ENCODE measurements around the gene FLT4. TPM values are rescaled to one million over a fixed set of nuclear protein-coding genes. Genes with fewer than 3 reads are reported as not detected.

Gene FLT4
- total and polyA plus RNA-seq, 9 donors: 3.3 to 18.5 (median 7.0) TPM

DNA sequence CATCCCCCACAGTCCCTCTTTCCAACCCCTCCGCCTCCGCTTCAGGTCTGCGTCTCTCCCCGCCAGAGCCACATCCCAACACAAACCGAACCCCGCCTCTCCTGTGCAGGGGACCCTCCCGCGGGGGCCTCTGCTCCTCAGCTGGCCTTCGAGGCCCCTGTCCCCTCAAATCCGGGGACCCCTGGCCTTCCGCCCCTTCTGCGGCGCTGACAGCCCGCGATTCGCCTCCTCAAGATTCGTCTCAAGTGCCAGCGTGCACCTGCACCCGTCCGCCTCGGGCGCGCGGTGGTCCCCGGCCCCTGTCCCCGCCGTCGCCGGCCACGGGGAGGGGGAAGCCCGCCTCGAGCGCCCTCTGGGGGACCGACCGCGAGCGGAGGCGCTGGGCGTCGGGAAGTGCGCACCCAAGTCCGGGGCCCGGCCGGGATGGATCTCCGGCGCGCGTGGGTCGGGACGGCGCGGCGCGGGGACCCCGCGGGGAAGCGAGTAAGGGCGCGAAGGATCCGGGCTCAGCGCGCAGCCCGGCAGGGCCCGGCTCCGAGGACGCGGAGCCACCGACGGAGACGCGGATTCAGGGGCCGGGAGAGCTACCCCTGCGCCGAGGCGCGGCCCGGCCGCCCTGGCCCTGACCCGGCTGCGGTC, 623 bp downstream of the FLT4 start:
- WGBS, 3 donors: 2 to 4% (median 3%) methylated on average over 40 to 80 of the region's 80 CpGs
- H3K9me3 ChIP-seq: no peaks in the 10 kb centered on the region
- no peaks in the 10 kb centered on the region for H3K36me3 ChIP-seq
- no peak overlapping the region for H3K27ac ChIP-seq
- no peak for TF ChIP-seq POLR2A (IDR thresholded peaks at IDR 0.05)
- TF ChIP-seq EP300 (IDR thresholded peaks at IDR 0.05): no peak
- TF ChIP-seq, protein P1, sequence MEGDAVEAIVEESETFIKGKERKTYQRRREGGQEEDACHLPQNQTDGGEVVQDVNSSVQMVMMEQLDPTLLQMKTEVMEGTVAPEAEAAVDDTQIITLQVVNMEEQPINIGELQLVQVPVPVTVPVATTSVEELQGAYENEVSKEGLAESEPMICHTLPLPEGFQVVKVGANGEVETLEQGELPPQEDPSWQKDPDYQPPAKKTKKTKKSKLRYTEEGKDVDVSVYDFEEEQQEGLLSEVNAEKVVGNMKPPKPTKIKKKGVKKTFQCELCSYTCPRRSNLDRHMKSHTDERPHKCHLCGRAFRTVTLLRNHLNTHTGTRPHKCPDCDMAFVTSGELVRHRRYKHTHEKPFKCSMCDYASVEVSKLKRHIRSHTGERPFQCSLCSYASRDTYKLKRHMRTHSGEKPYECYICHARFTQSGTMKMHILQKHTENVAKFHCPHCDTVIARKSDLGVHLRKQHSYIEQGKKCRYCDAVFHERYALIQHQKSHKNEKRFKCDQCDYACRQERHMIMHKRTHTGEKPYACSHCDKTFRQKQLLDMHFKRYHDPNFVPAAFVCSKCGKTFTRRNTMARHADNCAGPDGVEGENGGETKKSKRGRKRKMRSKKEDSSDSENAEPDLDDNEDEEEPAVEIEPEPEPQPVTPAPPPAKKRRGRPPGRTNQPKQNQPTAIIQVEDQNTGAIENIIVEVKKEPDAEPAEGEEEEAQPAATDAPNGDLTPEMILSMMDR (IDR thresholded peaks at IDR 0.05): no peak
- H3K4me1 ChIP-seq (ENCODE audit: insufficient read depth): no peaks in the 10 kb centered on the region
- peak overlapping the region; percentile 16 for H3K4me3 ChIP-seq
- H3K27me3 ChIP-seq: no peaks in the 10 kb centered on the region
- DNase-seq: no peak
- intact Hi-C loops (cut with DNase I): no loop called here

DNA sequence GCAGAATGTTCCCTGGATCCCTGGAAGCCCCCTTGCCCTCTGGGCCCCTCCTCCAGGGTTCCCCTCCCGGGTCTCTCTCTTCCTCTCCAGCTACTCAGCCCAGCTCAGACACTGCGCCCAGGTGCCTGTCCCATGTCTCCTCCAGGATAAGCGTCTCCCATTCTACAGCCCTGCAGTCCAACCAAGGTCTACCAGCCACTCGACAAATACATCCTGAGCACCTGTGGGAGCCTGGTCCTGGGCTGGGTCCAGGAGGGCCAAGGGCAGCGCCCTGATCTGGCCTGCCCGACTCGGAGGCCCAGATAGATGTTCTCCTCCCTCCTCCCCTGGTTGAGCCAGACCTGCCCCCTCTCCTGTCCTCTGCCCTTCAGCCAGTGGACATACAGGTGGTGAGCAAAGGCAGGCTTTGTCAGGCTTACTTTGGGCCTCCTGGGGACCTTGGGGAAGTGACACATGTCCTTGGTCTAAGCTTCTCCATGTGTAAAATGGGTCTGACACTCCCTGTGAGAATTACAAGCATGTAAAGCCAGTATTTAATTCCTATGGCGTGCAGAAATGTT, 1.4 kb downstream of the FLT4 start:
- Histone ChIP-seq H3K27me3 (no peaks in the 10 kb centered on the region), H3K27ac (no peak overlapping the region), H3K4me3 (no peak overlapping the region), H3K4me1 (ENCODE audit: insufficient read depth) (no peaks in the 10 kb centered on the region), H3K9me3 (no peaks in the 10 kb centered on the region), H3K36me3 (no peaks in the 10 kb centered on the region)
- whole genome bisulfite sequencing, 3 donors: 77 to 87% (median 79%) methylated on average over 8 of the region's 8 CpGs
- intact Hi-C loops (cut with DNase I): no loop called here
- DNase-seq: no peak
- TF ChIP-seq EP300 (IDR thresholded peaks at IDR 0.05) (no peak), POLR2A (IDR thresholded peaks at IDR 0.05) (no peak)
- TF ChIP-seq, protein P1 (IDR thresholded peaks at IDR 0.05): no peak

DNA sequence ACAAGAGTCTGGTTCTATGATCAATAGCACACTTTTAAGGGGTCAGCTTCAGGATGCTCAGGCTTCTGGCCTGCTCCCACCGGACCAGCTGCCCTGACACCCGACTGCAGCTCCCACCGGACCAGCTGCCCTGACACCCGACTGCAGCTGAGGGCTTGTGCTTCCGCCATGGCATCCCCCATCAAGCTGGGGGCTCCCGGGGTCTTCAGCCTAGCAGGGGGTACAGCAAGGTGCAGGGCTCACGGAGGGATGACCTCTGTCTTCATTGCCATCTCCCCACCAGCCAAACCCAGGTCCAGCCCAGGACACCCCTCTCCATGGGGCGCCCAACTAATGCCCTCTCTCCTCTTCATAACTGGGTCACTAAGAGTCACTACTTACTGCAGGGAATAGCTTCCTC, 1.9 kb downstream of the FLT4 start:
- no peaks in the 10 kb centered on the region for H3K27me3 ChIP-seq
- H3K4me1 ChIP-seq (ENCODE audit: insufficient read depth): no peaks in the 10 kb centered on the region
- TF ChIP-seq, protein P1 (IDR thresholded peaks at IDR 0.05): no peak
- TF ChIP-seq EP300 (IDR thresholded peaks at IDR 0.05) (no peak), POLR2A (IDR thresholded peaks at IDR 0.05) (no peak)
- H3K36me3 ChIP-seq: no peaks in the 10 kb centered on the region
- no peak overlapping the region for H3K4me3 ChIP-seq
- no peak for DNase-seq
- H3K9me3 ChIP-seq: no peaks in the 10 kb centered on the region
- no peak overlapping the region for H3K27ac ChIP-seq
- intact Hi-C loops (cut with DNase I): no loop called here
- 74 to 92% (median 89%) methylated on average over 7 to 8 of the region's 8 CpGs for WGBS, 3 donors

DNA sequence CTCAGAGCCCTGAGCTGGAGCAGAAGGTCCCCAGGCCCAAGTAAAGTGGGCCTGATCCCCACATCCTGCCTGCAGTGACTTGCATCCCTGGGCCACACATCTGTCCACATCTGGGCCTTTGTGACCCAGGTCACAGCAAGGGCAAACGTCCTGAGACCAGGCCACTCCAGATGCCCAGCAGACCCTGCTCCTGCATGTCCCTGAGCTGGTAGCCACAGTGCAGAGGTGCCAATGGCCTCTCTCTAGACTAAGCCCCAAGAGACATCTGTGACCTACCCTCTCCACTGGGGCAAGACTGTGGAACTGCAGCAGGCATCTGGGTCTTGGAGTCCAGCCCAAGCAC, 2.5 kb downstream of the FLT4 start:
- Histone ChIP-seq H3K27ac (no peak overlapping the region), H3K4me1 (ENCODE audit: insufficient read depth) (no peaks in the 10 kb centered on the region), H3K27me3 (no peaks in the 10 kb centered on the region), H3K9me3 (no peaks in the 10 kb centered on the region), H3K36me3 (no peaks in the 10 kb centered on the region), H3K4me3 (no peak overlapping the region)
- DNase-seq: no peak
- WGBS, 3 donors: 82 to 100% (median 83%) methylated on average over 1 of the region's 1 CpG
- intact Hi-C loops (cut with DNase I): no loop called here
- TF ChIP-seq, protein P1 (IDR thresholded peaks at IDR 0.05): no peak
- no peak for TF ChIP-seq POLR2A (IDR thresholded peaks at IDR 0.05)
- TF ChIP-seq EP300 (IDR thresholded peaks at IDR 0.05): no peak

All from ovary (tissue), 9 donors.